Suprapubic skin (tissue), 4 donors: ENCODE results near the gene TUBA4A. TPM values are rescaled to one million over a fixed set of nuclear protein-coding genes. Genes with fewer than 3 reads are reported as not detected.
"Not testable (repeated sequence)": the region's sequence is repeated elsewhere in the genome, so short reads cannot be mapped to it uniquely, and the experiment has no call there.

Experiments
- DNase-seq, 2 donors: peaks; one replicate each; pipeline ENCODE4 v3.0.0-alpha.2; 2019; ENCODE audit warnings: low spot score in 2 of 2
- H3K27ac ChIP-seq: fragments of 200-600 bp; sonication (generic); one replicate; pipeline ENCODE4 v1.5.1; 2019
- H3K27me3 ChIP-seq: fragments of 200-600 bp; sonication (generic); one replicate; pipeline ENCODE4 v1.5.1; 2019
- H3K36me3 ChIP-seq: fragments of 200-600 bp; sonication (generic); one replicate; pipeline ENCODE4 v1.5.1; 2019
- H3K4me1 ChIP-seq: fragments of 200-600 bp; sonication (generic); one replicate; pipeline ENCODE4 v1.5.1; 2019
- H3K4me3 ChIP-seq: fragments of 200-600 bp; sonication (generic); one replicate; pipeline ENCODE4 v1.5.1; 2019; ENCODE audit warnings: mild to moderate bottlenecking
- H3K9me3 ChIP-seq: fragments of 200-600 bp; sonication (generic); one replicate; pipeline ENCODE4 v1.5.1; 2019
- CTCF ChIP-seq, 2 donors: fragments of 200-600 bp in 1 of 2; fragments of 450-650 bp in 1 of 2; sonication (generic) in 1 of 2; IDR thresholded peaks; one replicate each; pipeline ENCODE4 v1.5.1; 2016 to 2019; ENCODE audit warnings: antibody characterized with exemption in 2 of 2, mild to moderate bottlenecking in 1 of 2, moderate library complexity in 1 of 2
- EP300 ChIP-seq: sonication (generic); formaldehyde crosslinking; IDR thresholded peaks from one replicate; pipeline ENCODE4 v1.6.1; 2017; ENCODE audit warnings: antibody characterized with exemption
- POLR2A ChIP-seq, 2 donors: fragments of 450-650 bp; IDR thresholded peaks; one replicate each; pipeline ENCODE4 v1.6.1; 2017; ENCODE audit warnings: antibody characterized with exemption in 2 of 2, mild to moderate bottlenecking in 2 of 2, moderate library complexity in 2 of 2
- POLR2AphosphoS5 ChIP-seq, 3 donors: sonication (generic); formaldehyde crosslinking; IDR thresholded peaks; one replicate each; pipeline ENCODE4 v1.6.1; 2017; ENCODE audit warnings: antibody characterized with exemption in 3 of 3
- WGBS: methylation state at CpG from one replicate; pipeline ENCODE4 v1.1.5; 2018; 5-methylcytosine and 5-hydroxymethylcytosine counted together
- total RNA-seq, 4 donors: library from RNA; depleted of rRNA; stranded (reverse); fragments of >200 nt; gene quantifications; one replicate each; pipeline ENCODE4 v1.1.0, GENCODE V29; 2016

TUBA4A gene
- total RNA-seq, 4 donors from 2014 or later: 194 to 530 (median 394) TPM

- no peak overlapping the region for H3K4me3 ChIP-seq
- H3K36me3 ChIP-seq: peaks cover 15% of the 10 kb centered on the region
- no peaks in the 10 kb centered on the region for H3K27me3 ChIP-seq
- WGBS: 85% methylated on average over 7 of the region's 7 CpGs
- H3K9me3 ChIP-seq: no peaks in the 10 kb centered on the region
- H3K27ac ChIP-seq: no peak overlapping the region
- DNase-seq: peak in 1 of 2 donors; percentile 22
- TF ChIP-seq CTCF (IDR thresholded peaks at IDR 0.05) (no peak), EP300 (no peak), POLR2AphosphoS5 (IDR thresholded peaks at IDR 0.05) (no peak), POLR2A (IDR thresholded peaks at IDR 0.05) (no peak)
- peaks cover 26% of the 10 kb centered on the region for H3K4me1 ChIP-seq
Observed at GRCh38 chr2:219204425-219205164, 49.1 kb downstream of the TUBA4A start.

GRCh38 chr2:219201331-219201730 lies 52.4 kb downstream of the TUBA4A start:
- H3K4me3 ChIP-seq, H3K9me3 ChIP-seq, H3K4me1 ChIP-seq, H3K36me3 ChIP-seq, H3K27ac ChIP-seq, H3K27me3 ChIP-seq: not testable (repeated sequence)
- DNase-seq: peak in 1 of 2 donors; percentile 24
- 89% methylated on average over 6 of the region's 21 CpGs for WGBS

- 79% methylated on average over 25 of the region's 26 CpGs for WGBS
- not testable (repeated sequence) for H3K4me3 ChIP-seq, H3K27me3 ChIP-seq, H3K4me1 ChIP-seq, H3K9me3 ChIP-seq, H3K36me3 ChIP-seq, H3K27ac ChIP-seq
- DNase-seq: peak in 1 of 2 donors; percentile 30
Observed at GRCh38 chr2:219200502-219201326, 53.0 kb downstream of the TUBA4A start.

Other genes with a start within 250 kb of the TUBA4A start
- gene CFAP65, start 212.4 kb downstream of the TUBA4A start, total RNA-seq: not detected
- under 1 TPM in 2 of 4 donors, not detected in 2; 0.23 to 0.30 TPM for gene IHH, start 193.0 kb downstream of the TUBA4A start, total RNA-seq
- gene NHEJ1, start 93.1 kb downstream of the TUBA4A start, total RNA-seq: 10 to 100 TPM; 15.7 to 19.2 (median 18.3) TPM
- gene SLC23A3, start 83.9 kb downstream of the TUBA4A start, total RNA-seq: 10 to 100 TPM in 1 of 4 donors, 1 to 10 TPM in 3; 2.4 to 12.6 (median 3.2) TPM
- gene CNPPD1, start 77.0 kb downstream of the TUBA4A start, total RNA-seq: 10 to 100 TPM; 44.9 to 70.3 (median 53.0) TPM
- 100 to 1,000 TPM in 2 of 4 donors, 10 to 100 TPM in 2; 61.0 to 106 (median 91.9) TPM for gene RETREG2, start 75.6 kb downstream of the TUBA4A start, total RNA-seq
- 10 to 100 TPM; 48.1 to 84.7 (median 64.4) TPM for gene ZFAND2B, start 47.1 kb downstream of the TUBA4A start, total RNA-seq
- gene ABCB6, start 35.0 kb downstream of the TUBA4A start, total RNA-seq: 10 to 100 TPM; 16.3 to 24.0 (median 20.7) TPM
- gene ATG9A, start 24.3 kb downstream of the TUBA4A start, total RNA-seq: 10 to 100 TPM; 60.3 to 83.9 (median 64.6) TPM
- 100 to 1,000 TPM in 1 of 4 donors, 10 to 100 TPM in 3; 38.6 to 252 (median 61.7) TPM for gene ANKZF1, start 24.1 kb downstream of the TUBA4A start, total RNA-seq
- gene GLB1L, start 8.5 kb downstream of the TUBA4A start, total RNA-seq: 1 to 10 TPM; 2.5 to 9.8 (median 5.4) TPM
- 10 to 100 TPM; 10.9 to 22.9 (median 16.1) TPM for gene STK16, start 8.4 kb downstream of the TUBA4A start, total RNA-seq
- gene TUBA4B, start 675 bp downstream of the TUBA4A start, total RNA-seq: not detected
- 100 to 1,000 TPM in 2 of 4 donors, 10 to 100 TPM in 2; 91.2 to 138 (median 107) TPM for gene DNAJB2, start 25.4 kb upstream of the TUBA4A start, total RNA-seq
- not detected for gene PTPRN, start 55.5 kb upstream of the TUBA4A start, total RNA-seq
- not detected for gene RESP18, start 78.8 kb upstream of the TUBA4A start, total RNA-seq
- gene DNPEP, start 134.0 kb upstream of the TUBA4A start, total RNA-seq: 100 to 1,000 TPM in 1 of 4 donors, 10 to 100 TPM in 3; 66.6 to 104 (median 70.5) TPM
- 100 to 1,000 TPM in 1 of 4 donors, 10 to 100 TPM in 3; 11.4 to 100 (median 35.6) TPM for gene DES, start 164.5 kb upstream of the TUBA4A start, total RNA-seq
- gene SPEG, start 180.9 kb upstream of the TUBA4A start, total RNA-seq: 10 to 100 TPM in 1 of 4 donors, 1 to 10 TPM in 3; 6.5 to 17.2 (median 6.7) TPM
- 10 to 100 TPM; 18.3 to 31.3 (median 22.3) TPM for gene GMPPA, start 245.0 kb upstream of the TUBA4A start, total RNA-seq